ENCODE data around the gene FASTKD2. TPM values are rescaled to one million over a fixed set of nuclear protein-coding genes. Genes with fewer than 3 reads are reported as not detected.

Gene FASTKD2
- total and polyA plus RNA-seq, 2 donors (not counting 3 experiments of a cell fraction or from before 2014, with no cell fraction given) = 20.6 to 22.6 TPM

DNA sequence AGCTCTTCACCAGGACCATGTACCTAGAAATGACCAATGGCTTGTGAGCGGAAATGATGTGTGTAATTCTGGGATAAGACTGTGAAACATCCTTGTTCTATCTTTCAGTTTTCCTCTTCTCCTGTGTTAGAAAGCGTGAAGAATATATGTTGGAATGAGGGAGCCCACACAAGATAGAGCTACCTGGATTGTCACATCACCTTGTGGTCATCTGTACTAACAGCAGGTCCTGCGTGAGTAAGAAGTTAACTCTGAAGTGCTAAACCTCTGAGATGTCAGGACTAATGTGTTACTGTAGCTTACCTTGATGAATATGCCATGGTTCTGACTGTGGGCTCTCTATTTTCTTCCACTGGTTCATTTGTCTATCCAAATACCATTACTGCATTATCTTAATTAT lies 75.6 kb downstream of the FASTKD2 start:
- no peaks in the 10 kb centered on the region for H3K9me1 ChIP-seq (replicated peaks; ENCODE audit: control insufficient read depth, extremely low read depth, insufficient read depth, low read length)
- no peaks in the 10 kb centered on the region for H3K79me2 ChIP-seq (ENCODE audit: control insufficient read depth, insufficient read depth, low read length)
- no peaks in the 10 kb centered on the region for H4K20me1 ChIP-seq (replicated peaks; ENCODE audit: control insufficient read depth, extremely low read depth, insufficient read depth, low read length)
- no peak overlapping the region for H3K9ac ChIP-seq (replicated peaks; ENCODE audit: extremely low read depth, insufficient read depth, low read length)
- no TSS peak for BruUV-seq (replicated peaks)
- TF ChIP-seq POLR2A (IDR thresholded peaks at IDR 0.05; ENCODE audit: low read depth, low read length) = no peak
- TF ChIP-seq POLR2AphosphoS5 (IDR thresholded peaks at IDR 0.05; ENCODE audit: insufficient read depth, low read depth, low read length) = no peak
- no peak for TF ChIP-seq JUN (IDR thresholded peaks at IDR 0.05; ENCODE audit: borderline replicate concordance, insufficient read depth, insufficient read length, low read depth)
- no peak for TF ChIP-seq GATA2 (IDR thresholded peaks at IDR 0.05; ENCODE audit: insufficient read depth, insufficient read length, low read depth, low read length)
- no peak for TF ChIP-seq FOS (IDR thresholded peaks at IDR 0.05; ENCODE audit: borderline replicate concordance, insufficient read depth, low read length)
- TF ChIP-seq CTCF (IDR thresholded peaks at IDR 0.05; ENCODE audit: extremely low read depth in 1 of 2, insufficient read depth in 1 of 2, low read depth in 1 of 2, low read length in 2 of 2) = no peak
- no peak for TF ChIP-seq MAX (IDR thresholded peaks at IDR 0.05; ENCODE audit: insufficient read depth, insufficient read length)
- no peak for TF ChIP-seq MYC (IDR thresholded peaks at IDR 0.05; ENCODE audit: low read depth, low read length)
- TF ChIP-seq EZH2 (IDR thresholded peaks at IDR 0.05; ENCODE audit: borderline replicate concordance, low read depth, low read length, severe bottlenecking) = no peak
- H3K4me1 ChIP-seq (ENCODE audit: control insufficient read depth, extremely low read depth, insufficient read depth, low read length) = no peaks in the 10 kb centered on the region
- no peaks in the 10 kb centered on the region for H3K27me3 ChIP-seq (ENCODE audit: control insufficient read depth in 2 of 2, insufficient read depth in 2 of 2, low read length in 2 of 2)
- DNase-seq (ENCODE audit: low read depth, low spot score) = no peak
- H3K27ac ChIP-seq (ENCODE audit: insufficient read depth, low read depth, low read length) = no peak overlapping the region
- intact Hi-C loops (cut with micrococcal nuclease) (no loop called here), dilution Hi-C loops (cut with MboI; ENCODE audit: extremely low pct_ligation_motif_present, low sequenced_read_pairs) (no loop called here)
- no peaks in the 10 kb centered on the region for H3K9me3 ChIP-seq (replicated peaks; ENCODE audit: control insufficient read depth, insufficient read depth, low read length)
- H2AFZ ChIP-seq (ENCODE audit: low read depth, low read length) = no peak overlapping the region
- no peaks in the 10 kb centered on the region for H3K36me3 ChIP-seq (ENCODE audit: control insufficient read depth in 2 of 2, extremely low read depth in 1 of 2, insufficient read depth in 2 of 2, low read length in 2 of 2)
- POLR2A ChIA-PET = no interaction called here
- FAIRE-seq = no peak
- H3K4me3 ChIP-seq (replicated peaks in 1 of 3; ENCODE audit: insufficient read depth in 1 of 3, low read depth in 1 of 3, low read length in 3 of 3) = no peak overlapping the region
- H3K4me2 ChIP-seq (ENCODE audit: insufficient read depth, low read length) = no peak overlapping the region
- CTCF ChIA-PET = interaction anchor here (1.5 kb wide), 1 partner anchor 10 kb away, joined by 4 read pairs; no protein-coding TSS in a partner anchor

Small RNAs within 50 kb of the gene (microRNA-seq; reads per million reads assigned to microRNA genes)
- gene MIR3130-1 (ENCODE audit: borderline number of aligned reads, borderline replicate concordance) = not detected
- gene MIR3130-2 (ENCODE audit: borderline number of aligned reads, borderline replicate concordance) = not detected

Small RNAs within 50 kb of the gene (small RNA-seq; reads per million reads assigned to genes)
- gene MIR3130-2 (ENCODE audit: insufficient read depth, insufficient read length, low read depth, low replicate concordance) = not detected

Other genes starting within 250 kb of the FASTKD2 start
- not detected in 2 replicates for gene FAM237A, start 123.1 kb upstream of the FASTKD2 start, total RNA-seq
- not detected in 2 replicates for gene FAM237A, start 123.1 kb upstream of the FASTKD2 start, polyA plus RNA-seq
- gene DYTN, start 47.2 kb upstream of the FASTKD2 start, total RNA-seq = 0.21 and 0.62 TPM in 2 replicates
- 0.06 TPM in 1 of 2 replicates, not detected in the other for gene DYTN, start 47.2 kb upstream of the FASTKD2 start, polyA plus RNA-seq
- 0.51 TPM in 1 of 2 replicates, not detected in the other for gene MDH1B, start 278 bp upstream of the FASTKD2 start, total RNA-seq
- 0.29 and 0.33 TPM in 2 replicates for gene MDH1B, start 278 bp upstream of the FASTKD2 start, polyA plus RNA-seq
- gene CPO, start 173.9 kb downstream of the FASTKD2 start, total RNA-seq = not detected in 2 replicates
- gene CPO, start 173.9 kb downstream of the FASTKD2 start, polyA plus RNA-seq = not detected in 2 replicates

Measured in endothelial cell of umbilical vein (primary cell).